Caco-2 (cell line): ENCODE measurements around the gene PRKAR1B. TPM values are rescaled to one million over a fixed set of nuclear protein-coding genes. Genes with fewer than 3 reads are reported as not detected.

Experiments used
- BruUV-seq: library from RNA; stranded (reverse); fragments of 400-500 nt; replicated peaks from 2 replicates; lab custom pipeline; 2021; lab: Mats Ljungman, UMichigan
- CTCF ChIA-PET: fragments of 300-600 bp; sonication (Branson Sonifier 250); formaldehyde crosslinking; loops from one replicate; lab custom pipeline; 2022; ENCODE audit warnings: antibody characterized with exemption; lab: Charles Lee
- POLR2A ChIA-PET: fragments of 300-600 bp; sonication (Branson Sonifier 250); formaldehyde crosslinking; loops from one replicate; lab custom pipeline; 2022; ENCODE audit warnings: antibody characterized with exemption; lab: Charles Lee
- DNase-seq, 2 experiments: peaks; one replicate each; pipeline versions ENCODE4 v3.0.0 to v3.0.0-alpha.2; 2020 to 2022
- H3K27me3 ChIP-seq: replicated peaks from 2 replicates; pipeline ENCODE4 v1.6.0; 2011; ENCODE audit warnings: low read length; ENCODE audit not compliant: control insufficient read depth, insufficient read depth
- H3K36me3 ChIP-seq: 2 replicates; pipeline ENCODE4 v1.5.1; 2011; ENCODE audit warnings: low read length; ENCODE audit not compliant: control insufficient read depth, insufficient read depth
- H3K4me1 ChIP-seq: fragments of 250-450 bp; sonication (Bioruptor Pico); 2 replicates; pipeline ENCODE4 v1.5.1; 2020; ENCODE audit warnings: mild to moderate bottlenecking
- H3K4me3 ChIP-seq: 2 replicates; pipeline ENCODE4 v1.5.1; 2011; ENCODE audit warnings: low read depth, mild to moderate bottlenecking, control low read depth, low read length
- H3K9me3 ChIP-seq: fragments of 250-450 bp; sonication (Bioruptor Pico); 2 replicates; pipeline ENCODE4 v1.5.1; 2020; ENCODE audit warnings: mild to moderate bottlenecking, moderate library complexity
- H3K27ac Mint-ChIP-seq: one replicate; pipeline ENCODE4 v1.8.0; 2022; ENCODE audit warnings: mixed read lengths; ENCODE audit not compliant: unreplicated experiment
- H3K27me3 Mint-ChIP-seq: one replicate; pipeline ENCODE4 v1.8.0; 2022; ENCODE audit warnings: mixed read lengths; ENCODE audit not compliant: insufficient read depth, unreplicated experiment
- H3K36me3 Mint-ChIP-seq: one replicate; pipeline ENCODE4 v1.8.0; 2022; ENCODE audit warnings: mild to moderate bottlenecking, mixed read lengths; ENCODE audit not compliant: insufficient read depth, unreplicated experiment
- H3K4me1 Mint-ChIP-seq: one replicate; pipeline ENCODE4 v1.8.0; 2022; ENCODE audit warnings: low read depth, mixed read lengths; ENCODE audit not compliant: unreplicated experiment
- H3K4me3 Mint-ChIP-seq: one replicate; pipeline ENCODE4 v1.8.0; 2022; ENCODE audit warnings: mild to moderate bottlenecking, moderate library complexity, mixed read lengths; ENCODE audit not compliant: unreplicated experiment
- H3K9me3 Mint-ChIP-seq: one replicate; pipeline ENCODE4 v1.8.0; 2022; ENCODE audit warnings: mixed read lengths; ENCODE audit not compliant: unreplicated experiment
- intact Hi-C: fragments of 100-400 bp; cut with micrococcal nuclease; formaldehyde crosslinking; loops from one replicate; pipeline ENCODE4 v1.10.0; 2022; ENCODE audit not compliant: unreplicated experiment
- total RNA-seq: library from RNA; stranded (reverse); gene quantifications from 2 replicates; pipeline ENCODE4 v1.2.3, GENCODE V29; 2022
- TF ChIP-seq, protein P1 (sequence below), 2 experiments: fragments of 200-600 bp in 1 of 2; IDR thresholded peaks; 1 replicate in 1 of 2; 2 replicates in 1 of 2; pipeline versions ENCODE4 v1.5.1 to v1.8.0; 2011 to 2022; ENCODE audit warnings: antibody characterized with exemption in 1 of 2, control low read depth in 1 of 2, inconsistent platforms in 1 of 2, low read depth in 1 of 2, low read length in 1 of 2, mild to moderate bottlenecking in 1 of 2, moderate library complexity in 1 of 2; ENCODE audit not compliant: insufficient read depth in 1 of 2, severe bottlenecking in 1 of 2, unreplicated experiment in 1 of 2

Gene PRKAR1B
- total RNA-seq, 1 experiment from 2014 or later, result 56.6 TPM

DNA sequence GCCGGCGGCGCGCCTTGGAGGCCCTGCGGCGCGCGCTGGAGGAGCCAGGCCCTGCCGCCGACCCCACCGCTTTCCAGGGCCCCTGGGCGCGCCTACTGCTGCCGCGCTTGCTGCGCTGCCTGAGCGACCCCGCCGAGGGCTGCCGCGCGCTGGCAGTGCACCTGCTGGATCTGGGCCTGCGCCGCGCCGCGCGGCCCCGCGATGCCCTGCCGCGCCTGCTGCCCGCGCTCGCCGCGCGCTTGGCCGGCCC, 302 bp downstream of the PRKAR1B start:
- Mint-ChIP-seq H3K36me3 (peaks cover 68% of the 10 kb centered on the region), H3K27me3 (no peaks in the 10 kb centered on the region), H3K27ac (no peak overlapping the region), H3K9me3 (peaks cover 29% of the 10 kb centered on the region), H3K4me3 (peak overlapping the region; percentile 82), H3K4me1 (peaks cover 6% of the 10 kb centered on the region)
- Histone ChIP-seq H3K4me1 (peaks cover 14% of the 10 kb centered on the region), H3K4me3 (peak overlapping the region; percentile 87), H3K27me3 (no peaks in the 10 kb centered on the region), H3K36me3 (peaks cover 7% of the 10 kb centered on the region), H3K9me3 (peaks cover 35% of the 10 kb centered on the region)
- no TSS peak for BruUV-seq
- CTCF ChIA-PET, result no interaction called here
- DNase-seq, result no peak
- TF ChIP-seq, protein P1, sequence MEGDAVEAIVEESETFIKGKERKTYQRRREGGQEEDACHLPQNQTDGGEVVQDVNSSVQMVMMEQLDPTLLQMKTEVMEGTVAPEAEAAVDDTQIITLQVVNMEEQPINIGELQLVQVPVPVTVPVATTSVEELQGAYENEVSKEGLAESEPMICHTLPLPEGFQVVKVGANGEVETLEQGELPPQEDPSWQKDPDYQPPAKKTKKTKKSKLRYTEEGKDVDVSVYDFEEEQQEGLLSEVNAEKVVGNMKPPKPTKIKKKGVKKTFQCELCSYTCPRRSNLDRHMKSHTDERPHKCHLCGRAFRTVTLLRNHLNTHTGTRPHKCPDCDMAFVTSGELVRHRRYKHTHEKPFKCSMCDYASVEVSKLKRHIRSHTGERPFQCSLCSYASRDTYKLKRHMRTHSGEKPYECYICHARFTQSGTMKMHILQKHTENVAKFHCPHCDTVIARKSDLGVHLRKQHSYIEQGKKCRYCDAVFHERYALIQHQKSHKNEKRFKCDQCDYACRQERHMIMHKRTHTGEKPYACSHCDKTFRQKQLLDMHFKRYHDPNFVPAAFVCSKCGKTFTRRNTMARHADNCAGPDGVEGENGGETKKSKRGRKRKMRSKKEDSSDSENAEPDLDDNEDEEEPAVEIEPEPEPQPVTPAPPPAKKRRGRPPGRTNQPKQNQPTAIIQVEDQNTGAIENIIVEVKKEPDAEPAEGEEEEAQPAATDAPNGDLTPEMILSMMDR (IDR thresholded peaks at IDR 0.05; ENCODE audit: insufficient read depth in 1 of 2, low read depth in 1 of 2, low read length in 1 of 2, severe bottlenecking in 1 of 2, unreplicated experiment in 1 of 2), result no peak
- POLR2A ChIA-PET, result interaction anchor here (0.6 kb wide), 1 partner anchor 147 kb away, joined by 3 read pairs; no protein-coding TSS in a partner anchor
- intact Hi-C loops, result loop anchor here (2.0 to 5.0 kb wide), 2 partner anchors 188 to 404 kb away; no protein-coding TSS in a partner anchor

DNA sequence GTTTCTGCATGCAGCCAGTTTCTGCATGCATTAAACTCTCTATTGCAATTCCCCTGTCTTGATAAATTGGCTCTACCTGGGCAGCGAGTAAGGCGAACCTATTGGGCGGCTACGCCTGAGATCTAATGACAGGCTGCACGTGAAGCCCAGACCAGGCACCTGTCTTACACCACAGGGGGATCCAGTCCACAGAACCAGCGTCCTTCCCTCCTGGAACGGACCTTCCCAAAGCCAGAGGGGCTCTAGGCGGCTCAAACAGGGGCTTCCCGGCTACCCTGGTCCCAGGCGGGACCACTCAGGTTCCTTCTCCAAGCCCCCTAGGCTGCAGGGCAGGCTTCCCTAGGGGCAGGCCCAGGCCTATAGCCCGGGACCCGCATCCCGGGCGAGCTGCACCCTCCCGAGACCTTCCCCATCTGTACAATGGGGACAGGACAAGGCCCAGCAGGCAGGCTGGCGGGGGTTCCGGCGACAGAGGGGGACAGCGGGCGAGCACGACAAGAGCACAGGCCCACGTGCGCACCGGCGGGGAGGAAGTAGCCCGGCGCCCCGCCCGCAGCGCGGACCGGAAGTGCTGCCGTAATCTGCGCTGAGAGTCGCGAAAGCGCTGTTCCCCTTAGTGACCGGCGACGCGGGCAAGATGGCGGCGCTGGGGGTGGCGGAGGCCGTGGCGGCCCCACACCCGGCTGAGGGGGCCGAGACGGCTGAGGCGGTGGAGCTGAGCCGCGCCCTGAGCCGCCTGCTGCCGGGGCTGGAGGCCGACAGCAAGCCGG, 812 bp downstream of the PRKAR1B start, which contains the start of gene DNAAF5:
TSS of gene DNAAF5 (plus strand) at position 616 of the 770 bp plus-strand sequence. CDS start at position 638, 22 bp downstream.
- ChIA-PET POLR2A (interaction anchor here (0.6 kb wide), 1 partner anchor 147 kb away, joined by 3 read pairs; no protein-coding TSS in a partner anchor), CTCF (interaction anchor here (0.7 kb wide), 1 partner anchor 147 kb away, joined by 3 read pairs; no protein-coding TSS in a partner anchor)
- BruUV-seq, result TSS peak; percentile 55
- H3K27me3 ChIP-seq, result no peaks in the 10 kb centered on the region
- peak; percentile 88 to 89 for DNase-seq
- peaks cover 14% of the 10 kb centered on the region for H3K4me1 ChIP-seq
- H3K27me3 Mint-ChIP-seq, result no peaks in the 10 kb centered on the region
- TF ChIP-seq, protein P1 (IDR thresholded peaks at IDR 0.05; ENCODE audit: insufficient read depth in 1 of 2, low read depth in 1 of 2, low read length in 1 of 2, severe bottlenecking in 1 of 2, unreplicated experiment in 1 of 2), result peak in 1 of 2 experiments; percentile 2
- H3K9me3 Mint-ChIP-seq, result peaks cover 35% of the 10 kb centered on the region
- peak within 1 kb of the TSS; percentile 87 for H3K4me3 ChIP-seq
- peaks cover 6% of the 10 kb centered on the region for H3K4me1 Mint-ChIP-seq
- H3K36me3 ChIP-seq, result peaks cover 7% of the 10 kb centered on the region
- peak within 1 kb of the TSS; percentile 98 for H3K4me3 Mint-ChIP-seq
- H3K9me3 ChIP-seq, result peaks cover 35% of the 10 kb centered on the region
- intact Hi-C loops, result loop anchor here (2.0 to 5.0 kb wide), 2 partner anchors 187 to 404 kb away; no protein-coding TSS in a partner anchor
- peaks cover 69% of the 10 kb centered on the region for H3K36me3 Mint-ChIP-seq
- peak within 1 kb of the TSS; percentile 97 for H3K27ac Mint-ChIP-seq

DNA sequence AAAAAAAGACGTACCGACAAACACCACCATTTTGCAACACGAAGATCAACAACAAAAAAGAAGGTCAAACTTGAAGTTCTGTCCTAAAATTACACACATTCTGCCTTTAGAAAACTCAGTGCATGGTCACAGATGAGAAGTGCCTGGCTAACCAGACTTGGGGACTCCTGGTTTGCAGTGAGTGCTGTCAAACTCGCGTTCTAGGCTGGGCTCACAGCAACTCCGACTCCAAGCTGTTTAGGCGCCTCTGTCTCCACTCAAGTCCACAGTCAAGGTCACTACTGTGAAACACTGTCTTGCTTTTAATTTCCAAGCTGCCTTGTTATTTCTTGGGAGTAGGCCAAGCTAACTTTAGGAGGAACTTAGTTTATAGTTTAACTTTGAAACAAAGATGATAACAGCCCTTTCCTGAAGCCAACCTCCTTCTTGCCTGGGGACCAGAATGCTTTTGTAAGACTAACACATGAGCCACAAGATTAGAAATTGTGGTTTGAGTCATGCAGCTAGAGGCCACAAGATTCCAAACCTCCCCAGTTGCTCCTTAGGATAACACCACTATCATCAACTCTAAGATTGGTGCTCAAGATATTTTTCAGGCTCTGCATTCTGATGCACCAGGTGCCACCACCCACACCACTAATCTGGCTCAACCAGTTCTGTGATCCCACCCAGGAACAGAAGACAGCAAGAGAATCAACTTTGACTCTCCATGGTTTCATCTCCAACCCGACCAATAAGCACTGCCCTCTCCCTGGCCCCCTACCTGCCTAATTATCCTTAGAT, 1.7 kb downstream of the PRKAR1B start:
- Mint-ChIP-seq H3K4me1 (peaks cover 11% of the 10 kb centered on the region), H3K9me3 (peaks cover 35% of the 10 kb centered on the region), H3K27ac (peak overlapping the region; percentile 50), H3K36me3 (peaks cover 68% of the 10 kb centered on the region), H3K4me3 (peak overlapping the region; percentile 82), H3K27me3 (no peaks in the 10 kb centered on the region)
- intact Hi-C loops, result loop anchor here (2.0 to 5.0 kb wide), 2 partner anchors 187 to 403 kb away; no protein-coding TSS in a partner anchor
- POLR2A ChIA-PET, result no interaction called here
- DNase-seq, result peak in 1 of 2 experiments; percentile 37
- Histone ChIP-seq H3K27me3 (no peaks in the 10 kb centered on the region), H3K4me3 (peak overlapping the region; percentile 87), H3K9me3 (peaks cover 35% of the 10 kb centered on the region), H3K36me3 (peaks cover 7% of the 10 kb centered on the region), H3K4me1 (peaks cover 14% of the 10 kb centered on the region)
- TF ChIP-seq, protein P1 (IDR thresholded peaks at IDR 0.05; ENCODE audit: insufficient read depth in 1 of 2, low read depth in 1 of 2, low read length in 1 of 2, severe bottlenecking in 1 of 2, unreplicated experiment in 1 of 2), result no peak
- CTCF ChIA-PET, result interaction anchor here (0.7 kb wide), 1 partner anchor 148 kb away, joined by 3 read pairs; no protein-coding TSS in a partner anchor
- BruUV-seq, result no TSS peak
